Esophagus muscularis mucosa (tissue), 3 donors: ENCODE measurements around the gene NOTO.

Experiments used
- POLR2A ChIP-seq: fragments of 450-650 bp; IDR thresholded peaks from one replicate; pipeline ENCODE4 v1.6.1; 2017; ENCODE audit warnings: antibody characterized with exemption, moderate library complexity, mild to moderate bottlenecking, low read depth
- TF ChIP-seq, protein P1 (sequence below), 3 experiments: fragments of 200-600 bp in 2 of 3; fragments of 450-650 bp in 1 of 3; sonication (generic) in 2 of 3; IDR thresholded peaks; one replicate each; pipeline ENCODE4 v1.5.1; 2017 to 2019; ENCODE audit warnings: antibody characterized with exemption in 3 of 3, mild to moderate bottlenecking in 2 of 3, moderate library complexity in 1 of 3

DNA sequence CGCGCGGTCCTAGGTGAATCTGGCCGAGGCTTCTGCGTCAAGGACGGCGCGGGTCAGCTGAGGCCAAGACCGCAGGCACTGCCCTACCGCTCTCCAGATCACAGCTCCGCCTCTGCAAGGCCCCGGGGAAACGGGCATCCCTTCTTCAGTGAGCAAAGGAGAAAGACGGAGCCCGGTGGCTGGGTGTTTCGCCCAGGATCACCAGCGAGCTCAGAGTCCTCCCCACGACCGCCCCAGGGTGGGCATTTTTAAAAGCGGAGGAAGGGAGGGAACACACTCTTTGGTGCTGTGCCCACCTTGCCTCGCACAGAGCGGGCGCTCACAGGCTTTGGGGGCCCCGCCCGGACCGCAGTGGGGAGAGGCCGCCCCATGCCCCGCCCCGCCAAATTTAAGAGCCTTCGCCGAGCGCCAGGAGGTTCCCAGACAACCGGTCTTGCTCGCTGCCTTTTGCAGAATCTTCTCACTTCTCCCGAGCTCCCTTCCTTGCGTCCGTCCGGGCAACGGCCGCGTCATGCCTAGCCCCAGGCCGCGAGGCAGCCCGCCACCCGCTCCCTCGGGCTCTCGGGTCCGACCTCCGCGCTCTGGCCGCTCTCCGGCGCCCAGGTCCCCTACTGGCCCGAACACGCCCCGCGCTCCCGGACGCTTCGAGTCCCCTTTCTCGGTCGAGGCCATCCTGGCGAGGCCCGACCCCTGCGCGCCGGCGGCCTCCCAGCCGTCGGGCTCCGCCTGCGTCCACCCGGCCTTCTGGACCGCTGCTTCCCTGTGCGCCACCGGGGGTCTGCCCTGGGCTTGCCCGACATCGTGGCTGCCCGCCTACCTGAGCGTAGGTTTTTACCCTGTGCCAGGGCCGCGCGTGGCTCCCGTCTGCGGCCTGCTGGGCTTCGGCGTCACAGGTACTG is at the start of gene NOTO:
- no peak for TF ChIP-seq POLR2A
- TF ChIP-seq, protein P1, sequence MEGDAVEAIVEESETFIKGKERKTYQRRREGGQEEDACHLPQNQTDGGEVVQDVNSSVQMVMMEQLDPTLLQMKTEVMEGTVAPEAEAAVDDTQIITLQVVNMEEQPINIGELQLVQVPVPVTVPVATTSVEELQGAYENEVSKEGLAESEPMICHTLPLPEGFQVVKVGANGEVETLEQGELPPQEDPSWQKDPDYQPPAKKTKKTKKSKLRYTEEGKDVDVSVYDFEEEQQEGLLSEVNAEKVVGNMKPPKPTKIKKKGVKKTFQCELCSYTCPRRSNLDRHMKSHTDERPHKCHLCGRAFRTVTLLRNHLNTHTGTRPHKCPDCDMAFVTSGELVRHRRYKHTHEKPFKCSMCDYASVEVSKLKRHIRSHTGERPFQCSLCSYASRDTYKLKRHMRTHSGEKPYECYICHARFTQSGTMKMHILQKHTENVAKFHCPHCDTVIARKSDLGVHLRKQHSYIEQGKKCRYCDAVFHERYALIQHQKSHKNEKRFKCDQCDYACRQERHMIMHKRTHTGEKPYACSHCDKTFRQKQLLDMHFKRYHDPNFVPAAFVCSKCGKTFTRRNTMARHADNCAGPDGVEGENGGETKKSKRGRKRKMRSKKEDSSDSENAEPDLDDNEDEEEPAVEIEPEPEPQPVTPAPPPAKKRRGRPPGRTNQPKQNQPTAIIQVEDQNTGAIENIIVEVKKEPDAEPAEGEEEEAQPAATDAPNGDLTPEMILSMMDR (IDR thresholded peaks at IDR 0.05): no peak
